Tibial nerve (tissue), 4 donors: Measurements from ENCODE around the gene POLH. TPM values are rescaled to one million over a fixed set of nuclear protein-coding genes. Genes with fewer than 3 reads are reported as not detected.

Experiments used
- DNase-seq, 2 donors: peaks; one replicate each; pipeline ENCODE4 v3.0.0-alpha.2; 2019; ENCODE audit warnings: low spot score in 2 of 2
- H3K27ac ChIP-seq, 4 donors: fragments of 200-600 bp; sonication (generic) in 3 of 4; one replicate each; pipeline ENCODE4 v1.5.1; 2017 to 2019; ENCODE audit warnings: mild to moderate bottlenecking in 1 of 4
- H3K27me3 ChIP-seq, 2 donors: fragments of 200-600 bp; sonication (generic) in 1 of 2; one replicate each; pipeline versions ENCODE4 v1.5.1 to v1.6.0; 2017 to 2019
- H3K36me3 ChIP-seq, 3 donors: fragments of 200-600 bp; sonication (generic); one replicate each; pipeline ENCODE4 v1.5.1; 2018 to 2019
- H3K4me1 ChIP-seq, 4 donors: fragments of 200-600 bp; sonication (generic) in 3 of 4; one replicate each; pipeline ENCODE4 v1.5.1; 2017 to 2019
- H3K4me3 ChIP-seq, 4 donors: fragments of 200-600 bp; sonication (generic) in 3 of 4; one replicate each; pipeline ENCODE4 v1.5.1; 2017 to 2019; ENCODE audit warnings: mild to moderate bottlenecking in 1 of 4, moderate library complexity in 1 of 4
- H3K9me3 ChIP-seq, 4 donors: fragments of 200-600 bp; sonication (generic) in 3 of 4; one replicate each; pipeline ENCODE4 v1.5.1; 2017 to 2019
- CTCF ChIP-seq, 5 experiments: fragments of 200-600 bp in 3 of 5; fragments of 450-650 bp in 2 of 5; sonication (generic) in 3 of 5; IDR thresholded peaks; one replicate each; pipeline ENCODE4 v1.5.1; 2016 to 2019; ENCODE audit warnings: antibody characterized with exemption in 5 of 5, mild to moderate bottlenecking in 3 of 5, moderate library complexity in 2 of 5
- EP300 ChIP-seq, 2 donors: sonication (generic); formaldehyde crosslinking; IDR thresholded peaks; one replicate each; pipeline ENCODE4 v1.6.1; 2017; ENCODE audit warnings: antibody characterized with exemption in 2 of 2, mild to moderate bottlenecking in 1 of 2
- POLR2A ChIP-seq, 2 donors: fragments of 450-650 bp; IDR thresholded peaks; one replicate each; pipeline ENCODE4 v1.6.1; 2017; ENCODE audit warnings: antibody characterized with exemption in 2 of 2, mild to moderate bottlenecking in 2 of 2, moderate library complexity in 2 of 2
- WGBS, 2 donors: methylation state at CpG; one replicate each; pipeline ENCODE4 v1.1.5; 2018; 5-methylcytosine and 5-hydroxymethylcytosine counted together
- total RNA-seq, 4 donors: library from RNA; depleted of rRNA; stranded (reverse); fragments of >200 nt; gene quantifications; one replicate each; pipeline ENCODE4 v1.1.0, GENCODE V29; 2016

POLH gene
- total RNA-seq, 4 donors from 2014 or later, result 6.0 to 9.2 (median 8.5) TPM

GRCh38 chr6:43608310-43608763 is 32.4 kb downstream of the POLH start:
- Histone ChIP-seq H3K27ac (no peak overlapping the region), H3K4me1 (peaks cover 0 to 14% (median 0%) of the 10 kb centered on the region in 4 donors), H3K4me3 (no peak overlapping the region), H3K27me3 (no peaks in the 10 kb centered on the region), H3K9me3 (no peaks in the 10 kb centered on the region), H3K36me3 (peaks cover 0 to 70% (median 8%) of the 10 kb centered on the region in 3 donors)
- peak; percentile 50 to 85 for DNase-seq
- TF ChIP-seq EP300 (IDR thresholded peaks at IDR 0.05) (no peak), CTCF (IDR thresholded peaks at IDR 0.05) (peak; percentile 70 to 79 (median 72)), POLR2A (IDR thresholded peaks at IDR 0.05) (no peak)
- 1 to 5% methylated on average over 5 of the region's 5 CpGs for WGBS, 2 donors

GRCh38 chr6:43608807-43609206 is 32.8 kb downstream of the POLH start:
- H3K36me3 ChIP-seq, result peaks cover 0 to 72% (median 12%) of the 10 kb centered on the region in 3 donors
- H3K27ac ChIP-seq, result no peak overlapping the region
- H3K4me1 ChIP-seq, result peaks cover 0 to 14% (median 0%) of the 10 kb centered on the region in 4 donors
- H3K9me3 ChIP-seq, result no peaks in the 10 kb centered on the region
- no peak for DNase-seq
- H3K27me3 ChIP-seq, result no peaks in the 10 kb centered on the region
- WGBS, 2 donors, result 59 to 65% methylated on average over 1 of the region's 1 CpG
- TF ChIP-seq POLR2A (IDR thresholded peaks at IDR 0.05) (no peak), CTCF (IDR thresholded peaks at IDR 0.05) (no peak), EP300 (IDR thresholded peaks at IDR 0.05) (no peak)
- H3K4me3 ChIP-seq, result no peak overlapping the region

- TF ChIP-seq CTCF (IDR thresholded peaks at IDR 0.05), result no peak
- no peak for TF ChIP-seq EP300 (IDR thresholded peaks at IDR 0.05)
- no peak for TF ChIP-seq POLR2A (IDR thresholded peaks at IDR 0.05)
- Histone ChIP-seq H3K4me3 (no peak overlapping the region), H3K9me3 (no peaks in the 10 kb centered on the region), H3K27ac (no peak overlapping the region), H3K27me3 (no peaks in the 10 kb centered on the region), H3K4me1 (peaks cover 0 to 8% (median 0%) of the 10 kb centered on the region in 4 donors), H3K36me3 (peaks cover 0 to 72% (median 13%) of the 10 kb centered on the region in 3 donors)
- no peak for DNase-seq
- 94 to 96% methylated on average over 1 of the region's 1 CpG for WGBS, 2 donors
These were observed 33.4 kb downstream of the POLH start for GRCh38 chr6:43609402-43609801.

GRCh38 chr6:43610431-43610830 is 34.4 kb downstream of the POLH start:
- Histone ChIP-seq H3K36me3 (peaks cover 2 to 72% (median 15%) of the 10 kb centered on the region in 3 donors), H3K27me3 (no peaks in the 10 kb centered on the region), H3K4me3 (no peak overlapping the region), H3K4me1 (peaks cover 0 to 7% (median 0%) of the 10 kb centered on the region in 4 donors), H3K27ac (no peak overlapping the region), H3K9me3 (no peaks in the 10 kb centered on the region)
- TF ChIP-seq EP300 (IDR thresholded peaks at IDR 0.05) (no peak), CTCF (IDR thresholded peaks at IDR 0.05) (no peak), POLR2A (IDR thresholded peaks at IDR 0.05) (no peak)
- 98 to 99% methylated on average over 5 of the region's 5 CpGs for WGBS, 2 donors
- DNase-seq, result no peak

GRCh38 chr6:43613721-43614395 is 37.9 kb downstream of the POLH start:
- Histone ChIP-seq H3K4me1 (no peaks in the 10 kb centered on the region), H3K4me3 (no peak overlapping the region), H3K27ac (no peak overlapping the region), H3K36me3 (peaks cover 2 to 72% (median 15%) of the 10 kb centered on the region in 3 donors), H3K27me3 (no peaks in the 10 kb centered on the region), H3K9me3 (no peaks in the 10 kb centered on the region)
- TF ChIP-seq EP300 (IDR thresholded peaks at IDR 0.05) (no peak), CTCF (IDR thresholded peaks at IDR 0.05) (no peak), POLR2A (IDR thresholded peaks at IDR 0.05) (no peak)
- DNase-seq, result no peak
- 89 to 96% methylated on average over 6 of the region's 6 CpGs for WGBS, 2 donors
